HG02840 (cell line): ENCODE measurements around the gene RGS6.

Experiments used
- ATAC-seq: cut with Tn5 transposase; IDR thresholded peaks from one replicate; pipeline ENCODE4 v1.9.1; 2021; ENCODE audit warnings: mild to moderate bottlenecking, moderate library complexity, moderate number of reproducible peaks; ENCODE audit not compliant: unreplicated experiment, low FRiP score

RGS6 gene

GRCh38 chr14:72369106-72369505 lies 436.9 kb downstream of the RGS6 start:
- ATAC-seq, result no peak

GRCh38 chr14:72377016-72377415 lies 444.8 kb downstream of the RGS6 start:
- ATAC-seq, result no peak

GRCh38 chr14:72380456-72380855 lies 448.2 kb downstream of the RGS6 start:
- no peak for ATAC-seq

GRCh38 chr14:72383865-72384264 lies 451.6 kb downstream of the RGS6 start:
- no peak for ATAC-seq

GRCh38 chr14:72387726-72388125 lies 455.5 kb downstream of the RGS6 start:
- no peak for ATAC-seq

GRCh38 chr14:72389200-72389599 lies 457.0 kb downstream of the RGS6 start:
- ATAC-seq, result no peak

GRCh38 chr14:72401101-72401625 lies 468.9 kb downstream of the RGS6 start:
- no peak for ATAC-seq

- no peak for ATAC-seq
Measured at GRCh38 chr14:72401632-72402376, 469.6 kb downstream of the RGS6 start.

GRCh38 chr14:72402377-72402772 lies 470.1 kb downstream of the RGS6 start:
- no peak for ATAC-seq

GRCh38 chr14:72404106-72404774 lies 472.0 kb downstream of the RGS6 start:
- ATAC-seq, result no peak

GRCh38 chr14:72404998-72405397 lies 472.8 kb downstream of the RGS6 start:
- no peak for ATAC-seq

GRCh38 chr14:72408020-72408419 lies 475.8 kb downstream of the RGS6 start:
- ATAC-seq, result no peak

- ATAC-seq, result no peak
Measured at GRCh38 chr14:72409047-72409446, 476.8 kb downstream of the RGS6 start.

GRCh38 chr14:72416081-72416849 lies 484.0 kb downstream of the RGS6 start:
- no peak for ATAC-seq

- no peak for ATAC-seq
Measured at GRCh38 chr14:72416892-72417291, 484.7 kb downstream of the RGS6 start.

- ATAC-seq, result no peak
Measured at GRCh38 chr14:72418806-72419205, 486.6 kb downstream of the RGS6 start.

GRCh38 chr14:72419226-72419775 lies 487.1 kb downstream of the RGS6 start:
- no peak for ATAC-seq

GRCh38 chr14:72420749-72421474 lies 488.7 kb downstream of the RGS6 start:
- no peak for ATAC-seq

GRCh38 chr14:72423957-72424356 lies 491.7 kb downstream of the RGS6 start:
- no peak for ATAC-seq

- no peak for ATAC-seq
Measured at GRCh38 chr14:72430457-72430856, 498.2 kb downstream of the RGS6 start.
